HG03378 (cell line): Measurements from ENCODE around the gene ZBP1.

Source experiments
- ATAC-seq: cut with Tn5 transposase; IDR thresholded peaks from one replicate; pipeline ENCODE4 v1.9.1; 2021; ENCODE audit warnings: mild to moderate bottlenecking, moderate library complexity; ENCODE audit not compliant: unreplicated experiment

The ZBP1 gene

DNA sequence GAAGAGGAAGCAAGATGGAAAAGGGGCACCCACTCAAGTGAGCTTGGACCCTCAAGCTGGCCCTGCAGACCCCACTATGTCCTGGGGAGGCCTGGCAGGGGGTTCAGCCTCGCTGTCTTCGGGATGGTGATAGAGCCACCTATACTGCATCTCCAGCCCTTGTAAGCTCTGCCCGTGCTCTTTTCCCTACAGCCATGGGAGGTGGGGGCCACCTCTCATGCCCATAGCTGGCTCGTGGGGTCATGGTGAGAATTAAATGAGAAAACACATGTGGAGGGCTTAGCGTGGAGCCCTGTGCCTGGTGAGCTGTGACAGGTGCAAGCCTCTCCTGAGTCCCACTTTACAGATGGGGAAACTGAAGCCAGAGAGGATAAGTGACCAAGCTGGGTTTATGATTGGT is 31.6 kb downstream of the ZBP1 start:
- no peak for ATAC-seq

GRCh38 chr20:57587989-57588377 is 32.2 kb downstream of the ZBP1 start:
- ATAC-seq, result no peak

DNA sequence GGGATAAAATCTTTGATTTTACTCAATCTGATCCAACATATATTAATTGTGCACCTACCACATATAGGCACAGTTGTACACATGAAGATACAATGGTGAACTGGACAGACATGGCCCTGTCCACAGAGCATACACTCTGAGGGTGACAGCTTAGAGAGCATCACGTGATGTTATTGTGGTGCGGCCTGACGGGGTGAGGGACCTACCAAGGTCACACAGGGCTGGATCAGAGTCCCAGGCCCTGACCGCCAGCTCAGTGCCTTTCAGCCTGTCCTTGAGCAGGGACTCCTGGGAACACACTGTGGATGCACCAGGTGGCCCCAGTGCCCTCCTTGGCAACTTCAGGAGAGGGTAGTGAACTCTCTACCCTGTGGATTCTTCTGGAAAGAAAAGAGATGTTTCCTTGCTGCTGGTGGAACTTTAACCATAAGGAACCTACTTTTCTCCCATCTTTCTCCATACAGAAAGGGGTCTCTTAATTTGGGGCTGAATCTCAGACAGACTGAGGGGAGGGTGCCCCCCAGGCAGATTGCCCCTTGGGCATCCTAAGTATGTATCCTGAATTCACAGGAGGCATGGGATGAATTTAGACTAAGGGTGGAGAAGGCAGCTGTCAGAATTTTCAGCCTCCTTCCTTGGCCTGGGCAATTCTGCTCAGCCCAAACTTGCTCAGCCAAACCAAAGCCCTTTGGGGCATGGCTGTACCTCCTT is 32.8 kb downstream of the ZBP1 start:
- ATAC-seq, result no peak

DNA sequence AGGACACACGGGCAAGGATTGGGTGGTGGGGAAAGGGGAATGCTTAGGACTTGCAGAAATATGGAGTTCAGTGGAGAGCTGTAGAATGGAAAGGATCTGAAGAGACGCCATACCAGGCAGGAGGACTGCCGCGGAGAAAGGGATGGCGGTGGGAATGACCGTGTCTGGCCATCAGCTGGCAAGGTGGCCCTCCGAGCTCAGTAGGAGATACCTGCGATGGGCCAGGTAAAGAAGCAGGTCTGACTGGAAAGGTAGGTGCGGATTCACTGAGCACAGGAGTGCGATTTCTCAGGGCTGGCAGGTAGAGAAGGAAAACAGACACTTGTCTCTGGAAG is 33.3 kb downstream of the ZBP1 start:
- no peak for ATAC-seq

DNA sequence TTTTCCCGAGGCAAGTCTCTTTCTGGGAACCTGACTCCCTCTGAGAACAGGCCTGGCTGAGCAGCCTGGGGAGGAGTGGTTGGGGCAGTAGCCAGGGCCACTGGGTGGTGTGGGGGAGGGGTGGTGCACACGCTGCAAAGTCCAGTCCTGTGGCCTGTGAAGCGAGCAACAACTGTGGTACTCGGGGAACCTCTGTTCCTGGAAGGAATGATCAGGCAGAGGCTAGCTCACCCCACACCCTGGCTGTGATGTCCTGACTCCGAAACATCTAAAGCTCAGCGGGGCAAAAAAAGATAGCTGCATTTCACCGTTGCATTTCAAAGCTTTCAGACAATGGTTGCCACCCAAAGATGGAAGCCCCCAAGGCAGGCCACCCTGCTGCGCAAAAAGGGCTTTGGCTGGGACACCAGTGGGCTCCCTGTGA is 33.8 kb downstream of the ZBP1 start:
- no peak for ATAC-seq

GRCh38 chr20:57585466-57586213 is 34.6 kb downstream of the ZBP1 start:
- no peak for ATAC-seq

GRCh38 chr20:57584768-57585461 is 35.3 kb downstream of the ZBP1 start:
- ATAC-seq, result no peak

- ATAC-seq, result no peak
These were observed 36.7 kb downstream of the ZBP1 start for GRCh38 chr20:57583289-57584257.

DNA sequence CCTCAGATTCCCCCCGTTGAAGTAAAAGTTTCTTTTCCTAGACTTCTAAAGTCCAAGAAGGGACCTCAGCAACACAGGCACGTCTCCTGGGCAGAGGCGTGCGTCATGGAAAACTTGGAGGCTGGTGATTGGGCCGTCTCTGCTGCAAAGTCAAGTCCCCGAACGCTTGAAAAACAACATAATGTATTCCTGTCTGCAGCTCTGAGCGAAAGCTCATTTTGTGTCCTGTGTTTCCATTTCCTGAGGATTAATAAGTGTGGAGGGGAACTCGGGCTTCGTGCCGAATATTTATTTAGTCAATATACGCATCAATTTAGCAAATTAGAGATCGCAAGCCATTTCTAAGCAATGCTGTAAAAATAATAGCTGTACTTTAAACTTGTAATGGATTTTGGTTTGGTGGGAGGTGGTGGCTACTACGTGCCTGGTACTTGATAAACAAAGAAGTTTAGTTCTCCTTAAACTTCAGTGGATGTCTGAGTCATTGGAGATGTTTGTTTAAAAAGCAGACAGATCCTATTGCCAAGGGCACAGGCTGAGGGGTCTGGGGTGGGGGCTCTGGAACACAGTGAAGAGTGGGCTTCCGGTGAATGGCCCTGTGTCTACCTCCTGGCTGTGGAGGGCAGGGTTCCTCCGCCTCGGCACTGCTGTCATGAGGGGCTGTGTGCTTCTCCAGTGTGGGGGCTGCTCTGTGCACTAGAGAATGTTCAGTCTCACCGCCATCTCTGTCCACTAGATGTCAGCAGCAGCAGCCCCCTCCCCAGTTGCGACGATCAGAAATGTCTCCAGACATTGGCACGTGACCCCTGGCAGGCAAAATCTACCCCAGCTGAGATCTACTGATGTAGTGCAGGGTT is 37.6 kb downstream of the ZBP1 start:
- ATAC-seq, result no peak

GRCh38 chr20:57582029-57582378 is 38.2 kb downstream of the ZBP1 start:
- ATAC-seq, result no peak

- ATAC-seq, result no peak
These were observed 38.8 kb downstream of the ZBP1 start for GRCh38 chr20:57581202-57582028.

DNA sequence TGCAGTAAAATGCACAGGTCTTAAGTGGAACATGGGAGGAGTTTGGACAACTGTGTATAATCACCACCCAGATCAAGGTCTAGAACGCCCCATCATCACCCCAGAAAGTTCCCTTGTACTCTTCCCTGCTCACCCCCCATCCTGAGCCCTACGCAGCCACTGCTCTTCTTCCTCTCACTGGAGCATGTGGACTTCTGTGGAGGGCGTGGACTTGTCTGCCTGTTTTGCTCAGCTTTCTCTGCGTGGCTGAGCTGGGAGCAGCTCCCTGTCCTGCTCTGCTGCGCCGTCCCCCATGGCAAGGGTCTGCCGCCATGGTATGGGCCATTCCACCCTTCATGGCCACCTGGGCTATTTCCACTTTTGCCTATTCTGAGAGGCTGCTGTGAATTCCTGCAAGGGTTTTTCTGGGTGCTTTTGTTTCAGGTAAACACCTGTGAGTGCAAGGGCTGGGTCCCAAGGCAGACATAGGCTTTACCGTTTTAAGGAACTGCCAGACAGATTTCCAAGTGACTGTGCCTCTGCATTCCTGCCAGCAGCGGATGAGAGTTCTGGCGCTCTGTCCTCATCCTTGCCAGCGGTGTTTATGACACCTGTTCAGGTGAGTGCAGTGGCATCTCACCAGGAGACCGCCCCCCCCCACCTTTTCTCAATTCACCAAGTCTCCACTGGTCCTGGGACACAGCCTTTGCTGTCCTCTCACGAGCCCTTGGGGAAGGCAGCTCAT is 39.6 kb downstream of the ZBP1 start:
- ATAC-seq, result no peak

- ATAC-seq, result no peak
These were observed 40.3 kb downstream of the ZBP1 start for GRCh38 chr20:57579898-57580447.

DNA sequence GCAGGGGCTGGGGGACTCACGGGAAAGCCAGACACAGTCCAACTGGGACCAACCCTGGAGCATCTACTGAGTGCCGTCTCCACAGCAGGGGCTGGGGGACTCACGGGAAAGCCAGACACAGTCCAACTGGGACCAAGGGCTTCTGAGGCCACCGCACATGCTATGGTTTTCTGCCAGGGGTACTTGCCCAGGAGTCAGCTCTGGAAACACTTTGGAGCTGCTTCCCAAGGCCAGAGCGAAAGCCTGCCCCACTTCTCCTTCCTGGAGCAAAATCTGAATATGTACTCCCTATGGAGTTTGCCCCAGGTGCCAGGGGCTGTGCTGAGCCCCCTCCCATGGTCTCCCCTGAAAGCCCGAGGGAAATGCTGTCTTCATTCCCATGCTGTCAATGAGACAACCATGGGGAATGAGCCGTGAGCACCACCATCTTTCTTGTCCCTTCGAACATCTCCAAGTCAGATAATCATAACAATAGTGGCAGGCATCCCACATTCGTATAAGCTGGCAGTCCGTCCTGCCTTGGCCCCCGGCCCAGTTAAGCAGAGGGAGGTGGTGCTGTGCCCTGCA is 40.8 kb downstream of the ZBP1 start:
- ATAC-seq, result no peak

DNA sequence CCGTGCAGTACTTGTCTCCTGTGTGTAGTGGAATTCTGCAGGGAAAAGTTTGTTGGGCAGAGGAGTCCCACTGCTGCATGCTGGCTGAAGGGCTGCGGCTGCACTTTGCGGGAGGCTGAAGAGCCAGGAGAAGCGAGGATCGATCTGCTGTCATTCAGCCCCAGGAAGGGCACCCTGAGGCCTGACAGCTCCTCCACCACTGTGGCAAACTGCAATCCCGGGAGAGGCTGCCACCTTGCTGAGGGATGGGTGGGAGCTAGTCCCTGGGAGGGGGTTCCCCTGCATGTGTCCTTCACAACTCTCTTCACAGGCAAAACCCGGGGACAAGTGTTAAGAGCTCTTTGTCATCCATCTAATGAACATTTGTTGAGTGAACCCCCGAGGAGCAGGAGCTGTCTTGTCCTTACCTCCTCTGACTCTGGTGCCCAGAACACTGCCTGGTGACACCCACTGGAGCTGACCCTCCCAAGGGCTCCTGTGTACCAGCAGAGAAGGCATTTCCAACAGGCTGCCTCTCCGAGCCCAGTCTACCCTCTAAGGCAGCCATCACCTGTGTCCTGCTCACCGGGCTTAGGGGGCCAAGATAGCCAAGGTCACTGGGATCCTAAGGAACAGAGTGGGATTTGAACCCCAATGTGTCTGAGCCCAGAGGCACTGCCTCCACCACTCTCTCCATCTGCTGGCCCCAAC is 41.6 kb downstream of the ZBP1 start:
- no peak for ATAC-seq

- no peak for ATAC-seq
These were observed 42.3 kb downstream of the ZBP1 start for GRCh38 chr20:57577679-57578475.
